CD4-positive, alpha-beta T cell (primary cell): ENCODE results near the gene RAB7B. TPM values are rescaled to one million over a fixed set of nuclear protein-coding genes. Genes with fewer than 3 reads are reported as not detected.

Source experiments
- ATAC-seq: fragments of 200-7000 bp; cut with Tn5 transposase; one replicate; pipeline ENCODE4 v1.10.0; 2022; ENCODE audit warnings: mild to moderate bottlenecking; ENCODE audit not compliant: poor library complexity
- CTCF ChIA-PET: fragments of 350-600 bp; sonication (Branson Sonifier 250); formaldehyde crosslinking; loops from one replicate; lab custom pipeline; 2021; ENCODE audit warnings: antibody characterized with exemption, inconsistent platforms; lab: Charles Lee
- POLR2A ChIA-PET: fragments of 350-600 bp; sonication (Branson Sonifier 250); formaldehyde crosslinking; loops from one replicate; lab custom pipeline; 2021; ENCODE audit warnings: antibody characterized with exemption, inconsistent platforms; lab: Charles Lee
- DNase-seq, 14 experiments: peaks; one replicate each; pipeline ENCODE4 v3.0.0-alpha.2; 2013 to 2020; ENCODE audit warnings: mixed read lengths in 2 of 14
- H3K27ac ChIP-seq, 2 donors: one replicate each; pipeline versions ENCODE4 v1.5.1 to v1.7.0; 2013; ENCODE audit warnings: low read length in 2 of 2, low read depth in 1 of 2, mild to moderate bottlenecking in 1 of 2
- H3K27me3 ChIP-seq, 2 experiments: 1 replicate in 1 of 2; 2 replicates in 1 of 2; pipeline versions ENCODE4 v1.6.1 to v1.7.0; 2013; ENCODE audit warnings: low read length in 2 of 2, control low read depth in 1 of 2, mild to moderate bottlenecking in 1 of 2, moderate library complexity in 1 of 2; ENCODE audit not compliant: insufficient read depth in 2 of 2, control insufficient read depth in 1 of 2
- H3K36me3 ChIP-seq: one replicate; pipeline ENCODE4 v1.6.1; 2013; ENCODE audit warnings: low read length, control low read depth; ENCODE audit not compliant: insufficient read depth
- H3K4me1 ChIP-seq: one replicate; pipeline ENCODE4 v1.6.1; 2013; ENCODE audit warnings: low read length, control low read depth; ENCODE audit not compliant: insufficient read depth
- H3K4me3 ChIP-seq: one replicate; pipeline ENCODE4 v1.5.1; 2013; ENCODE audit warnings: mild to moderate bottlenecking, low read length, moderate library complexity
- H3K9me3 ChIP-seq, 2 experiments: 1 replicate in 1 of 2; 2 replicates in 1 of 2; pipeline versions ENCODE4 v1.6.1 to v1.7.0; 2013; ENCODE audit warnings: low read length in 2 of 2, mild to moderate bottlenecking in 2 of 2, control low read depth in 1 of 2, moderate library complexity in 1 of 2; ENCODE audit not compliant: control insufficient read depth in 1 of 2, insufficient read depth in 1 of 2
- H3K27ac Mint-ChIP-seq: one replicate; pipeline ENCODE4 v1.8.0; 2020; ENCODE audit warnings: mixed read lengths
- H3K27me3 Mint-ChIP-seq: one replicate; pipeline ENCODE4 v1.8.0; 2021; ENCODE audit warnings: mixed read lengths
- H3K36me3 Mint-ChIP-seq: one replicate; pipeline ENCODE4 v1.8.0; 2021; ENCODE audit warnings: low read depth, mixed read lengths
- H3K4me1 Mint-ChIP-seq: one replicate; pipeline ENCODE4 v1.8.0; 2021; ENCODE audit warnings: low read depth, mixed read lengths
- H3K4me3 Mint-ChIP-seq: one replicate; pipeline ENCODE4 v1.8.0; 2020; ENCODE audit warnings: mild to moderate bottlenecking, mixed read lengths
- H3K9me3 Mint-ChIP-seq: one replicate; pipeline ENCODE4 v1.8.0; 2020; ENCODE audit warnings: mixed read lengths
- CTCF ChIP-seq: fragments of 200-600 bp; IDR thresholded peaks from one replicate; pipeline ENCODE4 v1.8.0; 2022; ENCODE audit warnings: antibody characterized with exemption, mild to moderate bottlenecking
- intact Hi-C, 2 experiments: fragments of 100-400 bp; cut with DNase I in 1 of 2; cut with micrococcal nuclease in 1 of 2; formaldehyde crosslinking; loops; one replicate each; pipeline versions ENCODE4 v1.15.1 to v1.9.0; 2023 to 2025; cut with DNase I, micrococcal nuclease
- total RNA-seq, 174 experiments: library from RNA in 2 of 174; stranded (reverse) in 2 of 174; gene quantifications; one replicate each; pipeline ENCODE4 v1.2.3 and lab custom pipeline; 2021 to 2026

The RAB7B gene
- total RNA-seq, 2 experiments from 2014 or later: 0.08 TPM; not detected in 1

GRCh38 chr1:205991237-205991636 lies 12.0 kb downstream of the RAB7B start:
- no peak for DNase-seq
- Histone ChIP-seq H3K4me1 (no peaks in the 10 kb centered on the region), H3K36me3 (no peaks in the 10 kb centered on the region), H3K27ac (no peak overlapping the region), H3K27me3 (no peaks in the 10 kb centered on the region), H3K4me3 (no peak overlapping the region), H3K9me3 (no peaks in the 10 kb centered on the region)
- TF ChIP-seq CTCF: no peak
- Mint-ChIP-seq H3K9me3 (no peaks in the 10 kb centered on the region), H3K4me1 (no peaks in the 10 kb centered on the region), H3K27ac (no peak overlapping the region), H3K27me3 (peaks cover 13% of the 10 kb centered on the region), H3K36me3 (no peaks in the 10 kb centered on the region), H3K4me3 (no peak overlapping the region)
- ChIA-PET CTCF (no interaction called here), POLR2A (interaction anchor here (0.6 kb wide), 1 partner anchor 294 kb away, joined by 3 read pairs; no protein-coding TSS in a partner anchor)
- intact Hi-C loops: no loop called here
- no peak for ATAC-seq

GRCh38 chr1:205990226-205990625 lies 13.0 kb downstream of the RAB7B start:
- H3K4me3 ChIP-seq: no peak overlapping the region
- no peak overlapping the region for H3K27ac Mint-ChIP-seq
- intact Hi-C loops: no loop called here
- H3K27me3 Mint-ChIP-seq: peaks cover 13% of the 10 kb centered on the region
- ATAC-seq (no peak), DNase-seq (no peak)
- CTCF ChIA-PET: no interaction called here
- no peaks in the 10 kb centered on the region for H3K4me1 Mint-ChIP-seq
- no peak overlapping the region for H3K4me3 Mint-ChIP-seq
- no peaks in the 10 kb centered on the region for H3K27me3 ChIP-seq
- H3K27ac ChIP-seq: no peak overlapping the region
- no peaks in the 10 kb centered on the region for H3K36me3 Mint-ChIP-seq
- H3K4me1 ChIP-seq: no peaks in the 10 kb centered on the region
- no peaks in the 10 kb centered on the region for H3K9me3 ChIP-seq
- H3K36me3 ChIP-seq: no peaks in the 10 kb centered on the region
- H3K9me3 Mint-ChIP-seq: no peaks in the 10 kb centered on the region
- POLR2A ChIA-PET: no interaction called here
- no peak for TF ChIP-seq CTCF

- ChIA-PET CTCF (no interaction called here), POLR2A (no interaction called here)
- no peaks in the 10 kb centered on the region for H3K36me3 Mint-ChIP-seq
- no peaks in the 10 kb centered on the region for H3K9me3 Mint-ChIP-seq
- Histone ChIP-seq H3K9me3 (no peaks in the 10 kb centered on the region), H3K27ac (no peak overlapping the region), H3K27me3 (no peaks in the 10 kb centered on the region), H3K36me3 (no peaks in the 10 kb centered on the region), H3K4me1 (no peaks in the 10 kb centered on the region), H3K4me3 (no peak overlapping the region)
- peaks cover 13% of the 10 kb centered on the region for H3K27me3 Mint-ChIP-seq
- no peak overlapping the region for H3K27ac Mint-ChIP-seq
- no peaks in the 10 kb centered on the region for H3K4me1 Mint-ChIP-seq
- H3K4me3 Mint-ChIP-seq: no peak overlapping the region
- ATAC-seq (no peak), DNase-seq (no peak)
- intact Hi-C loops: no loop called here
- no peak for TF ChIP-seq CTCF
Measured at GRCh38 chr1:205989786-205990185, 13.4 kb downstream of the RAB7B start.
